Activated naive CD8-positive, alpha-beta T cell treated with anti-CD3 and anti-CD28 coated beads, Interleukin-2, amount 50 U/mL, for 24 hours (primary cell): Measurements from ENCODE around the gene KIF20B.
"Not testable (repeated sequence)": the region's sequence is repeated elsewhere in the genome, so short reads cannot be mapped to it uniquely, and the experiment has no call there.

Experiments used
- ATAC-seq: fragments of 150-1000 bp; cut with Tn5 transposase; one replicate; pipeline ENCODE4 v1.10.0; 2021
- DNase-seq: peaks from one replicate; pipeline ENCODE4 v3.0.0; 2021
- H3K27ac Mint-ChIP-seq: one replicate; pipeline ENCODE4 v1.8.0; 2021; ENCODE audit warnings: mild to moderate bottlenecking, mixed read lengths
- H3K27me3 Mint-ChIP-seq: one replicate; pipeline ENCODE4 v1.8.0; 2021; ENCODE audit warnings: mixed read lengths
- H3K36me3 Mint-ChIP-seq: one replicate; pipeline ENCODE4 v1.8.0; 2021; ENCODE audit warnings: low read depth, mixed read lengths
- H3K4me1 Mint-ChIP-seq: one replicate; pipeline ENCODE4 v1.8.0; 2021; ENCODE audit warnings: mixed read lengths
- H3K4me3 Mint-ChIP-seq: one replicate; pipeline ENCODE4 v1.8.0; 2021; ENCODE audit warnings: mild to moderate bottlenecking, moderate library complexity, mixed read lengths
- H3K9me3 Mint-ChIP-seq: one replicate; pipeline ENCODE4 v1.8.0; 2021; ENCODE audit warnings: mixed read lengths

Gene KIF20B

GRCh38 chr10:89705466-89705865 is 4.1 kb downstream of the KIF20B start:
- Mint-ChIP-seq H3K4me1 (peaks cover 47% of the 10 kb centered on the region), H3K9me3 (no peaks in the 10 kb centered on the region), H3K4me3 (no peak overlapping the region), H3K36me3 (peaks cover 21% of the 10 kb centered on the region), H3K27me3 (no peaks in the 10 kb centered on the region), H3K27ac (no peak overlapping the region)
- DNase-seq (no peak), ATAC-seq (no peak)

GRCh38 chr10:89706011-89706410 is 4.6 kb downstream of the KIF20B start:
- Mint-ChIP-seq H3K27me3 (no peaks in the 10 kb centered on the region), H3K4me1 (peaks cover 43% of the 10 kb centered on the region)

GRCh38 chr10:89707372-89707771 is 6.0 kb downstream of the KIF20B start:
- no peak for DNase-seq
- peaks cover 38% of the 10 kb centered on the region for H3K4me1 Mint-ChIP-seq

More at GRCh38 chr10:89706011-89706410, 4.6 kb downstream of the KIF20B start:
- no peak overlapping the region for H3K4me3 Mint-ChIP-seq
- H3K9me3 Mint-ChIP-seq, result no peaks in the 10 kb centered on the region
- DNase-seq, result no peak
- no peak for ATAC-seq
- H3K27ac Mint-ChIP-seq, result no peak overlapping the region
- peaks cover 26% of the 10 kb centered on the region for H3K36me3 Mint-ChIP-seq

GRCh38 chr10:89710753-89711152 is 9.4 kb downstream of the KIF20B start:
- Mint-ChIP-seq H3K4me1 (peaks cover 16% of the 10 kb centered on the region), H3K36me3 (peaks cover 35% of the 10 kb centered on the region), H3K9me3 (no peaks in the 10 kb centered on the region), H3K27me3 (no peaks in the 10 kb centered on the region), H3K27ac (no peak overlapping the region), H3K4me3 (no peak overlapping the region)
- ATAC-seq (no peak), DNase-seq (no peak)

More at GRCh38 chr10:89707372-89707771, 6.0 kb downstream of the KIF20B start:
- H3K4me3 Mint-ChIP-seq, result no peak overlapping the region
- H3K36me3 Mint-ChIP-seq, result peaks cover 32% of the 10 kb centered on the region
- no peak overlapping the region for H3K27ac Mint-ChIP-seq
- no peak for ATAC-seq
- H3K9me3 Mint-ChIP-seq, result no peaks in the 10 kb centered on the region
- no peaks in the 10 kb centered on the region for H3K27me3 Mint-ChIP-seq

- peaks cover 52% of the 10 kb centered on the region for H3K36me3 Mint-ChIP-seq
- ATAC-seq, result no peak
- H3K27ac Mint-ChIP-seq, result no peak overlapping the region
- no peaks in the 10 kb centered on the region for H3K9me3 Mint-ChIP-seq
- H3K27me3 Mint-ChIP-seq, result no peaks in the 10 kb centered on the region
- no peak for DNase-seq
- peaks cover 9% of the 10 kb centered on the region for H3K4me1 Mint-ChIP-seq
- H3K4me3 Mint-ChIP-seq, result no peak overlapping the region
Measured at GRCh38 chr10:89734616-89735015, 33.2 kb downstream of the KIF20B start.

GRCh38 chr10:89738551-89739209 is 37.3 kb downstream of the KIF20B start:
- ATAC-seq, result no peak
- Mint-ChIP-seq H3K4me3 (no peak overlapping the region), H3K4me1 (peaks cover 9% of the 10 kb centered on the region), H3K36me3 (peaks cover 42% of the 10 kb centered on the region), H3K9me3 (no peaks in the 10 kb centered on the region), H3K27me3 (no peaks in the 10 kb centered on the region), H3K27ac (no peak overlapping the region)
- no peak for DNase-seq

GRCh38 chr10:89741126-89741762 is 39.9 kb downstream of the KIF20B start:
- Mint-ChIP-seq H3K36me3 (peaks cover 46% of the 10 kb centered on the region), H3K27ac (no peak overlapping the region), H3K9me3 (no peaks in the 10 kb centered on the region), H3K4me3 (no peak overlapping the region), H3K4me1 (peaks cover 9% of the 10 kb centered on the region), H3K27me3 (no peaks in the 10 kb centered on the region)
- ATAC-seq (no peak), DNase-seq (no peak)

GRCh38 chr10:89744026-89744425 is 42.6 kb downstream of the KIF20B start:
- no peak for ATAC-seq
- Mint-ChIP-seq H3K9me3 (no peaks in the 10 kb centered on the region), H3K27me3 (no peaks in the 10 kb centered on the region), H3K27ac (no peak overlapping the region), H3K4me3 (no peak overlapping the region), H3K36me3 (peaks cover 39% of the 10 kb centered on the region), H3K4me1 (no peaks in the 10 kb centered on the region)
- DNase-seq, result no peak

- H3K36me3 Mint-ChIP-seq, result peaks cover 39% of the 10 kb centered on the region
- ATAC-seq (no peak), DNase-seq (no peak)
- H3K27ac Mint-ChIP-seq, result no peak overlapping the region
- no peak overlapping the region for H3K4me3 Mint-ChIP-seq
- no peaks in the 10 kb centered on the region for H3K9me3 Mint-ChIP-seq
- no peaks in the 10 kb centered on the region for H3K27me3 Mint-ChIP-seq
- no peaks in the 10 kb centered on the region for H3K4me1 Mint-ChIP-seq
Measured at GRCh38 chr10:89745903-89746302, 44.5 kb downstream of the KIF20B start.

- no peak overlapping the region for H3K4me3 Mint-ChIP-seq
- no peaks in the 10 kb centered on the region for H3K9me3 Mint-ChIP-seq
- no peak for DNase-seq
- no peak overlapping the region for H3K27ac Mint-ChIP-seq
- H3K4me1 Mint-ChIP-seq, result no peaks in the 10 kb centered on the region
- no peaks in the 10 kb centered on the region for H3K27me3 Mint-ChIP-seq
- peaks cover 34% of the 10 kb centered on the region for H3K36me3 Mint-ChIP-seq
- ATAC-seq, result no peak
Measured at GRCh38 chr10:89750441-89750840, 49.1 kb downstream of the KIF20B start.

GRCh38 chr10:89755374-89755773 is 54.0 kb downstream of the KIF20B start:
- no peaks in the 10 kb centered on the region for H3K9me3 Mint-ChIP-seq
- no peak for DNase-seq
- no peak overlapping the region for H3K4me3 Mint-ChIP-seq
- no peak for ATAC-seq
- H3K27me3 Mint-ChIP-seq, result no peaks in the 10 kb centered on the region
- no peaks in the 10 kb centered on the region for H3K4me1 Mint-ChIP-seq
- H3K36me3 Mint-ChIP-seq, result peaks cover 51% of the 10 kb centered on the region
- no peak overlapping the region for H3K27ac Mint-ChIP-seq

GRCh38 chr10:89759531-89759930 is 58.1 kb downstream of the KIF20B start:
- no peak for DNase-seq
- H3K4me3 Mint-ChIP-seq, result no peak overlapping the region
- H3K4me1 Mint-ChIP-seq, result no peaks in the 10 kb centered on the region
- H3K9me3 Mint-ChIP-seq, result peaks cover 4% of the 10 kb centered on the region
- no peaks in the 10 kb centered on the region for H3K27me3 Mint-ChIP-seq
- H3K36me3 Mint-ChIP-seq, result peaks cover 71% of the 10 kb centered on the region
- ATAC-seq, result no peak
- H3K27ac Mint-ChIP-seq, result no peak overlapping the region

GRCh38 chr10:89763671-89764070 is 62.3 kb downstream of the KIF20B start:
- not testable (repeated sequence) for H3K9me3 Mint-ChIP-seq, ATAC-seq, H3K4me3 Mint-ChIP-seq, H3K4me1 Mint-ChIP-seq, H3K27me3 Mint-ChIP-seq, DNase-seq, H3K27ac Mint-ChIP-seq
- peaks cover 72% of the 10 kb centered on the region for H3K36me3 Mint-ChIP-seq

- no peaks in the 10 kb centered on the region for H3K27me3 Mint-ChIP-seq
- no peak overlapping the region for H3K27ac Mint-ChIP-seq
- H3K4me3 Mint-ChIP-seq, result no peak overlapping the region
- no peaks in the 10 kb centered on the region for H3K9me3 Mint-ChIP-seq
- DNase-seq (no peak), ATAC-seq (no peak)
- no peaks in the 10 kb centered on the region for H3K4me1 Mint-ChIP-seq
- H3K36me3 Mint-ChIP-seq, result peaks cover 67% of the 10 kb centered on the region
Measured at GRCh38 chr10:89771684-89772083, 70.3 kb downstream of the KIF20B start.

- Mint-ChIP-seq H3K27me3 (no peaks in the 10 kb centered on the region), H3K9me3 (no peaks in the 10 kb centered on the region), H3K4me1 (no peaks in the 10 kb centered on the region), H3K27ac (no peak overlapping the region), H3K4me3 (no peak overlapping the region), H3K36me3 (peaks cover 72% of the 10 kb centered on the region)
- DNase-seq (no peak), ATAC-seq (no peak)
Measured at GRCh38 chr10:89773081-89773480, 71.7 kb downstream of the KIF20B start.
